GM12875 (cell line): ENCODE data around the gene KLF7.

Experiments used
- H3K4me3 ChIP-seq: one replicate; pipeline ENCODE4 v1.5.1; 2011; ENCODE audit warnings: low read depth, low read length, control low read depth
- CTCF ChIP-seq: IDR thresholded peaks from 2 replicates; pipeline ENCODE4 v1.5.1; 2011; ENCODE audit warnings: low read depth, mild to moderate bottlenecking, control low read depth, inconsistent platforms, low read length, moderate library complexity, borderline replicate concordance; ENCODE audit not compliant: insufficient read depth

Gene KLF7

GRCh38 chr2:207202645-207203044, 36.9 kb upstream of the KLF7 start:
- no peak for TF ChIP-seq CTCF
- H3K4me3 ChIP-seq, result no peak overlapping the region

DNA sequence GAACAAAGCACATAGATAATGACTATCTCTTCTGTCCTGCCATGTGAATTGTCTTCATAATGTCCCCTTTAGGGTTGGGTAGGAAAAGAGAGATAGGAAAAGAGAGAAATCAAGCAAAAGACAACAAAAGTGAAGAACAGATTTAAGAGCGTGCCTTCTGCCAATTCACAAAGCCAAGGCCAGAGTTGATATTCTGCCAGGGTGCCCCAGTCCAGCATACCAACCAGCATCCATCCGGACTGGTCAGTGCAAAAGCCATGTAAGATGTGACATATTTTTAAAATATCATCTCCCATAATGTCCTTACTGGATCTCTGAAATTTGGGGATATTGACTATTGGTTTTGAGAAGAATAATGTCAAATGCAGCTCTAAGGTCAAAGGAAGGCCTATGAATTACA, 35.7 kb upstream of the KLF7 start:
- no peak for TF ChIP-seq CTCF
- H3K4me3 ChIP-seq, result no peak overlapping the region

GRCh38 chr2:207200136-207200535, 34.4 kb upstream of the KLF7 start:
- no peak for TF ChIP-seq CTCF
- H3K4me3 ChIP-seq, result no peak overlapping the region

- no peak for TF ChIP-seq CTCF
- no peak overlapping the region for H3K4me3 ChIP-seq
Observed at GRCh38 chr2:207194028-207194427, 28.3 kb upstream of the KLF7 start.

GRCh38 chr2:207188626-207189419, 23.1 kb upstream of the KLF7 start:
- TF ChIP-seq CTCF, result no peak
- H3K4me3 ChIP-seq, result no peak overlapping the region

- no peak for TF ChIP-seq CTCF
- H3K4me3 ChIP-seq, result no peak overlapping the region
Observed at GRCh38 chr2:207185372-207185771, 19.6 kb upstream of the KLF7 start.

DNA sequence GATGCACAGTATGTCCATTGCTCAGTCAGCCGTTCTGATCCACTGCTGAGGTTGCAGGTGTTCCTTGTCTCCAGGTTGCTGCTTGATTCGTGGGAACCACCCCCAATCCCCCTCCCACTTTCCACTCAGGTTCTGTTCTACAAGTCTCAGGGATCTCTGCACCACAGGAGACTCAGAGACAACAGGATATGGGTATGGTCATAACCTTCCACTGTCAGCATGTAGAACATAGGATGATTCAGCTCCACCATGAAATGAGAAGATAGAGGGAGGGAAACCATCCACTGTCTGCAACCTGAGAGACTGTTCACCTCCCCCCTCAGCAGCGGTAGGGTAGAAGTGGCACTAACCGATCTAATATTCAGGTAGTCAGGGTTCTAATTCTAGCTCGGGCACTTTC, 19.0 kb upstream of the KLF7 start:
- no peak for TF ChIP-seq CTCF
- H3K4me3 ChIP-seq, result no peak overlapping the region
